ENCODE data around the gene SLC8A2.

GRCh38 chr19:47379381-47379938 lies 92.2 kb downstream of the SLC8A2 start:
- TF ChIP-seq CTCF (conservative IDR thresholded peaks at IDR 0.05; ENCODE audit: low read length) (no peak), EZH2phosphoT487 (IDR thresholded peaks at IDR 0.05; ENCODE audit: borderline replicate concordance, low read depth, low read length) (no peak)

Measured in OCI-LY7 (cell line).